ENCODE data around the gene PPP2R2C. TPM values are rescaled to one million over a fixed set of nuclear protein-coding genes. Genes with fewer than 3 reads are reported as not detected.

The PPP2R2C gene
- total RNA-seq, 2 experiments from 2014 or later, result not detected

DNA sequence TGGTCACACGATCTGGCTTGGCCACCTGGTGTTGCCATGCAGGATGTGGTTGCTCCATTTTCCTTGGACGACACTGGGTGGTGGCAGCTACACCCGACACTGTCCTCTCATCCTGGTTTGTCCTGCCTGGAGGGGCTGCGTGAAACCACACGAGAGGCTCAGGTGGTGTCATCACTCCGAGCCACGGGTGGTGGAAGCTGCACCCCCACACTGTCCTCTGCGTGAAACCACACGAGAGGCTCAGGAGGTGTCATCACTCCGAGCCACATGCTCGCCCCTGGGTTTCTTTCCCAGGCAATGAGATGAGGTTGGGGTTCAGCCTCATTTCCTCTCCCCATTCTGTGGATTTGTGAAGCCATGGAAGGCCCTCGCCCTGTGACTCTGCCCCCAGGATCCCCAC, 168.5 kb downstream of the PPP2R2C start:
- Mint-ChIP-seq H3K27me3 (ENCODE audit: low read depth) (peaks cover 14% of the 10 kb centered on the region), H3K36me3 (ENCODE audit: low read depth) (peaks cover 6% of the 10 kb centered on the region), H3K4me1 (ENCODE audit: low read depth) (no peaks in the 10 kb centered on the region), H3K27ac (no peak overlapping the region), H3K4me3 (no peak overlapping the region), H3K9me3 (no peaks in the 10 kb centered on the region)
- CTCF ChIA-PET, result no interaction called here
- intact Hi-C loops (cut with micrococcal nuclease), result no loop called here
- no peak for DNase-seq

GRCh38 chr4:6302869-6303268, 169.5 kb downstream of the PPP2R2C start:
- Mint-ChIP-seq H3K4me1 (ENCODE audit: low read depth) (no peaks in the 10 kb centered on the region), H3K9me3 (no peaks in the 10 kb centered on the region), H3K4me3 (no peak overlapping the region), H3K27me3 (ENCODE audit: low read depth) (peaks cover 5% of the 10 kb centered on the region), H3K36me3 (ENCODE audit: low read depth) (peaks cover 6% of the 10 kb centered on the region), H3K27ac (no peak overlapping the region)
- CTCF ChIA-PET, result no interaction called here
- intact Hi-C loops (cut with micrococcal nuclease), result no loop called here
- no peak for DNase-seq

DNA sequence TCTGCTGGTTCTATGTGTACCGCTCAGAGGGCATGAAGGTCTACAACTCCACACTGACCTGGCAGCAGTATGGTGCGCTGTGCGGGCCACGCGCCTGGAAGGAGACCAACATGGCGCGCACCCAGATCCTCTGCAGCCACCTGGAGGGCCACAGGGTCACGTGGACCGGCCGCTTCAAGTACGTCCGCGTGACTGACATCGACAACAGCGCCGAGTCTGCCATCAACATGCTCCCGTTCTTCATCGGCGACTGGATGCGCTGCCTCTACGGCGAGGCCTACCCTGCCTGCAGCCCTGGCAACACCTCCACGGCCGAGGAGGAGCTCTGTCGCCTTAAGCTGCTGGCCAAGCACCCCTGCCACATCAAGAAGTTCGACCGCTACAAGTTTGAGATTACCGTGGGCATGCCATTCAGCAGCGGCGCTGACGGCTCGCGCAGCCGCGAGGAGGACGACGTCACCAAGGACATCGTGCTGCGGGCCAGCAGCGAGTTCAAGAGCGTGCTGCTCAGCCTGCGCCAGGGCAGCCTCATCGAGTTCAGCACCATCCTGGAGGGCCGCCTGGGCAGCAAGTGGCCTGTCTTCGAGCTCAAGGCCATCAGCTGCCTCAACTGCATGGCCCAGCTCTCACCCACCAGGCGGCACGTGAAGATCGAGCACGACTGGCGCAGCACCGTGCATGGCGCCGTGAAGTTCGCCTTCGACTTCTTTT, 170.5 kb downstream of the PPP2R2C start:
- Mint-ChIP-seq H3K4me3 (no peak overlapping the region), H3K36me3 (ENCODE audit: low read depth) (peaks cover 6% of the 10 kb centered on the region), H3K27ac (no peak overlapping the region), H3K4me1 (ENCODE audit: low read depth) (no peaks in the 10 kb centered on the region), H3K27me3 (ENCODE audit: low read depth) (peaks cover 5% of the 10 kb centered on the region), H3K9me3 (no peaks in the 10 kb centered on the region)
- CTCF ChIA-PET, result no interaction called here
- intact Hi-C loops (cut with micrococcal nuclease), result no loop called here
- no peak for DNase-seq

DNA sequence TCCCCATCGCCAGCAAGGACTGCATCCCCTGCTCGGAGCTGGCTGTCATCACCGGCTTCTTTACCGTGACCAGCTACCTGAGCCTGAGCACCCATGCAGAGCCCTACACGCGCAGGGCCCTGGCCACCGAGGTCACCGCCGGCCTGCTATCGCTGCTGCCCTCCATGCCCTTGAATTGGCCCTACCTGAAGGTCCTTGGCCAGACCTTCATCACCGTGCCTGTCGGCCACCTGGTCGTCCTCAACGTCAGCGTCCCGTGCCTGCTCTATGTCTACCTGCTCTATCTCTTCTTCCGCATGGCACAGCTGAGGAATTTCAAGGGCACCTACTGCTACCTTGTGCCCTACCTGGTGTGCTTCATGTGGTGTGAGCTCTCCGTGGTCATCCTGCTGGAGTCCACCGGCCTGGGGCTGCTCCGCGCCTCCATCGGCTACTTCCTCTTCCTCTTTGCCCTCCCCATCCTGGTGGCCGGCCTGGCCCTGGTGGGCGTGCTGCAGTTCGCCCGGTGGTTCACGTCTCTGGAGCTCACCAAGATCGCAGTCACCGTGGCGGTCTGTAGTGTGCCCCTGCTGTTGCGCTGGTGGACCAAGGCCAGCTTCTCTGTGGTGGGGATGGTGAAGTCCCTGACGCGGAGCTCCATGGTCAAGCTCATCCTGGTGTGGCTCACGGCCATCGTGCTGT, 171.2 kb downstream of the PPP2R2C start:
- Mint-ChIP-seq H3K4me3 (no peak overlapping the region), H3K4me1 (ENCODE audit: low read depth) (no peaks in the 10 kb centered on the region), H3K27me3 (ENCODE audit: low read depth) (no peaks in the 10 kb centered on the region), H3K9me3 (no peaks in the 10 kb centered on the region), H3K36me3 (ENCODE audit: low read depth) (peaks cover 6% of the 10 kb centered on the region), H3K27ac (no peak overlapping the region)
- intact Hi-C loops (cut with micrococcal nuclease), result no loop called here
- no peak for DNase-seq
- CTCF ChIA-PET, result no interaction called here

DNA sequence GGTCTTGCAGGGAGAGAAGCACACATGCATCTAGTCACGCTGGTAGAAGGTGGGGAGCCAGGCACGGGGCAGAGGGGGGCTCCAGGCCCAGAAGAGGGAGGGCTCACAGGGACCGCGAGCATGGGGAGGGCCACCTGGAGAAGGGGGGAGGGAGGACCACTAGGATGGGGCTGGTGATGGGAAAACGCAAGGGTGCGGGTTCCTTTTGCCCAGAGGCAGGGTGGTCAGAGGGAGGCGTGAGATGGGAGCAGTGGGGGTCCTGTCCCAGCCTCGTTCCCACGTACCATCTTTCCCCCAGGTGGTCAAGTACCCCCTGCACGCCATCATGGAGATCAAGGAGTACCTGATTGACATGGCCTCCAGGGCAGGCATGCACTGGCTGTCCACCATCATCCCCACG, 172.1 kb downstream of the PPP2R2C start:
- intact Hi-C loops (cut with micrococcal nuclease), result no loop called here
- H3K27ac Mint-ChIP-seq, result no peak overlapping the region
- H3K4me3 Mint-ChIP-seq, result no peak overlapping the region
- DNase-seq, result no peak
- no peaks in the 10 kb centered on the region for H3K4me1 Mint-ChIP-seq (ENCODE audit: low read depth)
- H3K36me3 Mint-ChIP-seq (ENCODE audit: low read depth), result peaks cover 6% of the 10 kb centered on the region
- no peaks in the 10 kb centered on the region for H3K27me3 Mint-ChIP-seq (ENCODE audit: low read depth)
- CTCF ChIA-PET, result no interaction called here
- H3K9me3 Mint-ChIP-seq, result no peaks in the 10 kb centered on the region

- no peak overlapping the region for H3K27ac Mint-ChIP-seq
Observed at GRCh38 chr4:6299875-6300274, 172.5 kb downstream of the PPP2R2C start.

GRCh38 chr4:6298852-6299251, 173.6 kb downstream of the PPP2R2C start:
- intact Hi-C loops (cut with micrococcal nuclease), result no loop called here
- CTCF ChIA-PET, result interaction anchor here (0.9 kb wide), 1 partner anchor 45 kb away, joined by 3 read pairs; no protein-coding TSS in a partner anchor
- no peaks in the 10 kb centered on the region for H3K4me1 Mint-ChIP-seq (ENCODE audit: low read depth)
- no peaks in the 10 kb centered on the region for H3K27me3 Mint-ChIP-seq (ENCODE audit: low read depth)
- no peak overlapping the region for H3K4me3 Mint-ChIP-seq
- DNase-seq, result no peak
- H3K27ac Mint-ChIP-seq, result no peak overlapping the region
- H3K9me3 Mint-ChIP-seq, result no peaks in the 10 kb centered on the region
- peaks cover 6% of the 10 kb centered on the region for H3K36me3 Mint-ChIP-seq (ENCODE audit: low read depth)

More at GRCh38 chr4:6299875-6300274, 172.5 kb downstream of the PPP2R2C start:
- H3K4me1 Mint-ChIP-seq (ENCODE audit: low read depth), result no peaks in the 10 kb centered on the region
- H3K36me3 Mint-ChIP-seq (ENCODE audit: low read depth), result peaks cover 6% of the 10 kb centered on the region
- CTCF ChIA-PET, result no interaction called here
- no peaks in the 10 kb centered on the region for H3K9me3 Mint-ChIP-seq
- H3K4me3 Mint-ChIP-seq, result no peak overlapping the region
- no peaks in the 10 kb centered on the region for H3K27me3 Mint-ChIP-seq (ENCODE audit: low read depth)
- DNase-seq, result no peak
- intact Hi-C loops (cut with micrococcal nuclease), result no loop called here

GRCh38 chr4:6298035-6298434, 174.4 kb downstream of the PPP2R2C start:
- CTCF ChIA-PET, result interaction anchor here (0.9 kb wide), 1 partner anchor 45 kb away, joined by 3 read pairs; no protein-coding TSS in a partner anchor
- Mint-ChIP-seq H3K27me3 (ENCODE audit: low read depth) (no peaks in the 10 kb centered on the region), H3K4me3 (no peak overlapping the region), H3K9me3 (no peaks in the 10 kb centered on the region), H3K4me1 (ENCODE audit: low read depth) (no peaks in the 10 kb centered on the region), H3K27ac (no peak overlapping the region), H3K36me3 (ENCODE audit: low read depth) (peaks cover 6% of the 10 kb centered on the region)
- intact Hi-C loops (cut with micrococcal nuclease), result no loop called here
- no peak for DNase-seq

DNA sequence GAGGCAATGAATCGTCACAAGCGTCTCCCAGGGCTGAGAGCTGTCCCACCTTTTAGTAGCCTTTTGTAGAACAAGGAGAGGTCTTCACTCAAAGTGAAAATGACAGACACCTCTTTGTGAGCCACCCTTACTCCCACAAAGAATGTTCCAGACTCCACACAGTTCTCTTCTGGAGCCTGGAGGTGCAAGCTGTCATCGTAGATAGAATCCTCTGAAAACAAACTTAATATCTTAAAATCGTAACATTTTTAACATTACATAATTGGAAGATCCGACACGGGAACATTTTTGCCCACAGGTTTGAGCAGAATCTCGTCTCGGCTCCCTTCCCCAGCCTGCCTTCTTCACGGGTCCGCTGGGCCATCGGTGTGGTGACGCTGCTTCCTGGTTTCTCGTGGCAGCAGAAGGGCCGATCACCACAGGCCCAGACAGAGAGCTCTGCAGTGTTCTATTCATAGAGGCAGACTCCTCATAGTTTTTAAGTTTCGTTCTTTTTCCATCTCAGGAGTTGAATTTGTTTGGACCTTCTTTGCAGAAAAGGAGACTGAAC, 175.1 kb downstream of the PPP2R2C start:
- H3K36me3 Mint-ChIP-seq (ENCODE audit: low read depth), result peaks cover 4% of the 10 kb centered on the region
- H3K9me3 Mint-ChIP-seq, result no peaks in the 10 kb centered on the region
- H3K4me1 Mint-ChIP-seq (ENCODE audit: low read depth), result no peaks in the 10 kb centered on the region
- DNase-seq, result no peak
- no peaks in the 10 kb centered on the region for H3K27me3 Mint-ChIP-seq (ENCODE audit: low read depth)
- H3K4me3 Mint-ChIP-seq, result no peak overlapping the region
- intact Hi-C loops (cut with micrococcal nuclease), result no loop called here
- CTCF ChIA-PET, result interaction anchor here (1.1 kb wide), 1 partner anchor 35 kb away, joined by 3 read pairs; no protein-coding TSS in a partner anchor
- H3K27ac Mint-ChIP-seq, result no peak overlapping the region

- intact Hi-C loops (cut with micrococcal nuclease), result no loop called here
- DNase-seq, result no peak
- Mint-ChIP-seq H3K36me3 (ENCODE audit: low read depth) (no peaks in the 10 kb centered on the region), H3K27ac (no peak overlapping the region), H3K4me3 (no peak overlapping the region), H3K9me3 (no peaks in the 10 kb centered on the region), H3K4me1 (ENCODE audit: low read depth) (no peaks in the 10 kb centered on the region), H3K27me3 (ENCODE audit: low read depth) (no peaks in the 10 kb centered on the region)
- CTCF ChIA-PET, result interaction anchor here (0.7 kb wide), 1 partner anchor 32 kb away, joined by 3 read pairs; no protein-coding TSS in a partner anchor
Observed at GRCh38 chr4:6296026-6296425, 176.4 kb downstream of the PPP2R2C start.

- no peak overlapping the region for H3K4me3 Mint-ChIP-seq
- intact Hi-C loops (cut with micrococcal nuclease), result no loop called here
- no peaks in the 10 kb centered on the region for H3K9me3 Mint-ChIP-seq
- CTCF ChIA-PET, result no interaction called here
- no peak overlapping the region for H3K27ac Mint-ChIP-seq
- H3K4me1 Mint-ChIP-seq (ENCODE audit: low read depth), result no peaks in the 10 kb centered on the region
- no peaks in the 10 kb centered on the region for H3K36me3 Mint-ChIP-seq (ENCODE audit: low read depth)
- no peak for DNase-seq
- H3K27me3 Mint-ChIP-seq (ENCODE audit: low read depth), result no peaks in the 10 kb centered on the region
Observed at GRCh38 chr4:6295495-6295894, 176.9 kb downstream of the PPP2R2C start.

DNA sequence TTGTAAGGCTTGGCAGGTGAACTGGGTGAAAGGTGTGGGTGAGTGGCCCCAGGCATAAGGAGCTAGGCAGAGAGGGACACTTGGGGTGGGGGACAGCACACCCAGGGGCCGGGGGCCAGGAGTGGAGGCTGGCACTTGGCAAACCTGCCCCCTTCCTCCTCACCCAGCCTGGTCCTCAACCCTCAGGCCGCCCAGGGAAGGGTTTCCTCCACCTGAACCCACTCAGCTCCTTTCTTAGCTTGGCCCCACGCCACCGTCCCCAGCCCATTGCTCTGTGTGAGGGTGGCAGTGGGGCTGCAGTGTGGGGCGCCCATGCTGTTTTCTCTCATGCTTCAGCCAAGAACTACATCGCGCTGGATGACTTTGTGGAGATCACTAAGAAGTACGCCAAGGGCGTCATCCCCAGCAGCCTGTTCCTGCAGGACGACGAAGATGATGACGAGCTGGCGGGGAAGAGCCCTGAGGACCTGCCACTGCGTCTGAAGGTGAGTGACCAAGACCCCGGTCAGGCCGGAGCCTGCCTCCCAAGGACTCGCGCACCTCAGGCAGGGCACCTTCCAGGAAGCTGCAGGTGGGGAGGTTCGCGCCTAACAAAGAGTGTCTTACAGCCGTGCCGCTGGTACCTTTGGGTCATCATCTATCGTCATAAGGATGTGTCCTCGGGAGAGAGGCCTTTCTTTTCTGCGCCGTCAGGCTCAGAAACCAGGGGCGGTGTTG, 177.6 kb downstream of the PPP2R2C start:
- Mint-ChIP-seq H3K4me3 (no peak overlapping the region), H3K9me3 (no peaks in the 10 kb centered on the region), H3K27me3 (ENCODE audit: low read depth) (no peaks in the 10 kb centered on the region), H3K36me3 (ENCODE audit: low read depth) (no peaks in the 10 kb centered on the region), H3K4me1 (ENCODE audit: low read depth) (no peaks in the 10 kb centered on the region), H3K27ac (no peak overlapping the region)
- intact Hi-C loops (cut with micrococcal nuclease), result no loop called here
- CTCF ChIA-PET, result no interaction called here
- DNase-seq, result no peak

All from activated naive CD4-positive, alpha-beta T cell treated with anti-CD3 and anti-CD28 coated beads for 36 hours (primary cell).